KMS-11 (cell line): ENCODE data around the gene UGT1A7.
"Not testable (repeated sequence)": the region's sequence is repeated elsewhere in the genome, so short reads cannot be mapped to it uniquely, and the experiment has no call there.

Experiments used
- H2AFZ ChIP-seq: fragments of 200-600 bp; sonication (generic); 2 replicates; pipeline ENCODE4 v1.6.1; 2016; ENCODE audit warnings: antibody characterized with exemption, mixed run types, low read depth
- H3K27ac ChIP-seq: fragments of 200-600 bp; sonication (generic); 2 replicates; pipeline ENCODE4 v1.6.1; 2016; ENCODE audit warnings: mild to moderate bottlenecking, mixed run types
- H3K27me3 ChIP-seq: fragments of 200-600 bp; sonication (generic); 2 replicates; pipeline ENCODE4 v1.6.1; 2017; ENCODE audit warnings: mild to moderate bottlenecking, low read depth, mixed run types, moderate library complexity; ENCODE audit not compliant: insufficient read depth
- H3K36me3 ChIP-seq: fragments of 200-600 bp; sonication (generic); 2 replicates; pipeline ENCODE4 v1.6.1; 2017; ENCODE audit warnings: mild to moderate bottlenecking, mixed run types; ENCODE audit not compliant: insufficient read depth
- H3K4me1 ChIP-seq: fragments of 200-600 bp; sonication (generic); 2 replicates; pipeline ENCODE4 v1.6.1; 2016; ENCODE audit warnings: mild to moderate bottlenecking, low read depth, mixed run types; ENCODE audit not compliant: poor library complexity, severe bottlenecking
- H3K4me2 ChIP-seq: fragments of 200-600 bp; sonication (generic); 2 replicates; pipeline ENCODE4 v1.7.0; 2016; ENCODE audit warnings: mild to moderate bottlenecking, mixed run types
- H3K4me3 ChIP-seq: fragments of 200-600 bp; sonication (generic); IDR thresholded peaks from 2 replicates; pipeline ENCODE4 v1.6.1; 2017; ENCODE audit warnings: low read depth, low read length, mixed read lengths; ENCODE audit not compliant: insufficient read depth
- H3K79me2 ChIP-seq: fragments of 200-600 bp; sonication (generic); 2 replicates; pipeline ENCODE4 v1.6.1; 2016; ENCODE audit warnings: low read depth, mixed run types; ENCODE audit not compliant: insufficient read depth
- H3K9ac ChIP-seq: fragments of 200-600 bp; sonication (generic); 2 replicates; pipeline ENCODE4 v1.6.1; 2016; ENCODE audit warnings: mild to moderate bottlenecking, mixed run types
- H4K20me1 ChIP-seq: fragments of 200-600 bp; sonication (generic); 2 replicates; pipeline ENCODE4 v1.6.1; 2016; ENCODE audit warnings: mild to moderate bottlenecking, mixed run types; ENCODE audit not compliant: insufficient read depth
- TF ChIP-seq, protein P1 (sequence below): fragments of 200-600 bp; sonication (generic); conservative IDR thresholded peaks from 2 replicates; pipeline ENCODE4 v1.6.1; 2017; ENCODE audit warnings: low read depth, mild to moderate bottlenecking, antibody characterized with exemption, low read length, moderate library complexity, mixed read lengths

Gene UGT1A7

DNA sequence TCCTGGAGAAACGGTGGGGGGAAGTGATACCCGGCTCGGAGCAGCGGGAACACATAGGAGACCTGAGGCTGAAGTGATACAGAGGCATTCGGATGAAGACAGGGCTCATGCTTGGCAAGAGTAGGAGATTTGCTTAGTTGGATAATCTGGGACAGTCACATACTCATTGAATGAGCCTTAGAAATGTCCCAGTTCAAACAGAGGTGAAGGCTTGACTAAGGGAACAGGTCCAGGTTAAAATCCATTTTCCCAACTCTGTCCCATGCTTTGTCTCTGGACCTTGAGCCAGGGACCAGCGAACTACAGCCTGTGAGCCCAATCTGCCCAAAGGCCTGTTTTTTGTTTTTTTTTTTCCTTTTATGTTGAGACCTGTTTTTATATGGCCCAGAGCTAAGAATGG, 12.3 kb downstream of the UGT1A7 start:
- Histone ChIP-seq H3K27ac (no peak overlapping the region), H3K79me2 (no peaks in the 10 kb centered on the region), H3K4me3 (no peak overlapping the region), H3K9ac (no peak overlapping the region), H4K20me1 (no peaks in the 10 kb centered on the region), H3K36me3 (no peaks in the 10 kb centered on the region; the same call in 1 of the 2 replicates), H3K4me2 (no peak overlapping the region), H3K27me3 (no peaks in the 10 kb centered on the region), H2AFZ (no peak overlapping the region), H3K4me1 (no peaks in the 10 kb centered on the region)
- TF ChIP-seq, protein P1, sequence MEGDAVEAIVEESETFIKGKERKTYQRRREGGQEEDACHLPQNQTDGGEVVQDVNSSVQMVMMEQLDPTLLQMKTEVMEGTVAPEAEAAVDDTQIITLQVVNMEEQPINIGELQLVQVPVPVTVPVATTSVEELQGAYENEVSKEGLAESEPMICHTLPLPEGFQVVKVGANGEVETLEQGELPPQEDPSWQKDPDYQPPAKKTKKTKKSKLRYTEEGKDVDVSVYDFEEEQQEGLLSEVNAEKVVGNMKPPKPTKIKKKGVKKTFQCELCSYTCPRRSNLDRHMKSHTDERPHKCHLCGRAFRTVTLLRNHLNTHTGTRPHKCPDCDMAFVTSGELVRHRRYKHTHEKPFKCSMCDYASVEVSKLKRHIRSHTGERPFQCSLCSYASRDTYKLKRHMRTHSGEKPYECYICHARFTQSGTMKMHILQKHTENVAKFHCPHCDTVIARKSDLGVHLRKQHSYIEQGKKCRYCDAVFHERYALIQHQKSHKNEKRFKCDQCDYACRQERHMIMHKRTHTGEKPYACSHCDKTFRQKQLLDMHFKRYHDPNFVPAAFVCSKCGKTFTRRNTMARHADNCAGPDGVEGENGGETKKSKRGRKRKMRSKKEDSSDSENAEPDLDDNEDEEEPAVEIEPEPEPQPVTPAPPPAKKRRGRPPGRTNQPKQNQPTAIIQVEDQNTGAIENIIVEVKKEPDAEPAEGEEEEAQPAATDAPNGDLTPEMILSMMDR, result no peak

DNA sequence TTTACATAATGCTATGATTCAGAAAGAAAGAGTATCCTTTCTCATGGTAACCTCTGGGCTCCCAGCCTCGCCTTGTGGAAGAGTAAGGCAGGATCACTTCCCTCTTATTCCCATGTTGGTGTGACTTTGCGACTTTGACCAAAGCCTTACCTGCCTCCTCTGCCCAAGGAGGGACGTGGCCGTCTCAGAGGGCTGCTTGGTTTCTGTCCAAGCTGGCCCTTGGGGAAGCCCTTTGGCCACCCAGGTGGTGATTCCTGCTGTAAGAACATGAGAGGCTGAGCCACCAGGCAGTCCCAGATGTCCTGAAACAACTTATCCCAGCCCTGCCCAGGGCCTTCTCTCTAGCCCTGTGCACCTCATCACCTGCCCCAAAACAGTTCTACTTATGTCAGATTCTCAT, 17.0 kb downstream of the UGT1A7 start:
- no peak overlapping the region for H3K27ac ChIP-seq
- no peak overlapping the region for H2AFZ ChIP-seq
- no peaks in the 10 kb centered on the region; the same call in 1 of the 2 replicates for H3K36me3 ChIP-seq
- no peak overlapping the region for H3K4me2 ChIP-seq
- no peak overlapping the region for H3K4me3 ChIP-seq
- H3K4me1 ChIP-seq, result no peaks in the 10 kb centered on the region
- H4K20me1 ChIP-seq, result no peaks in the 10 kb centered on the region
- no peak overlapping the region for H3K9ac ChIP-seq
- TF ChIP-seq, protein P1, result no peak
- H3K79me2 ChIP-seq, result no peaks in the 10 kb centered on the region
- H3K27me3 ChIP-seq, result no peaks in the 10 kb centered on the region

- TF ChIP-seq, protein P1, result no peak
- no peak overlapping the region for H3K27ac ChIP-seq
- no peaks in the 10 kb centered on the region for H3K27me3 ChIP-seq
- H4K20me1 ChIP-seq, result no peaks in the 10 kb centered on the region
- H3K79me2 ChIP-seq, result no peaks in the 10 kb centered on the region
- H3K4me2 ChIP-seq, result no peak overlapping the region
- no peaks in the 10 kb centered on the region; the same call in 1 of the 2 replicates for H3K36me3 ChIP-seq
- H3K9ac ChIP-seq, result no peak overlapping the region
- no peak overlapping the region for H2AFZ ChIP-seq
- no peaks in the 10 kb centered on the region for H3K4me1 ChIP-seq
- H3K4me3 ChIP-seq, result no peak overlapping the region
Measured at GRCh38 chr2:233699424-233700027, 17.8 kb downstream of the UGT1A7 start.

- no peaks in the 10 kb centered on the region for H4K20me1 ChIP-seq
- no peaks in the 10 kb centered on the region for H3K79me2 ChIP-seq
- no peaks in the 10 kb centered on the region for H3K4me1 ChIP-seq
- no peaks in the 10 kb centered on the region for H3K27me3 ChIP-seq
- H3K36me3 ChIP-seq, result no peaks in the 10 kb centered on the region; the same call in 1 of the 2 replicates
- H3K4me2 ChIP-seq, result no peak overlapping the region
- H3K9ac ChIP-seq, result no peak overlapping the region
- TF ChIP-seq, protein P1, result no peak
- H3K4me3 ChIP-seq, result no peak overlapping the region
- H3K27ac ChIP-seq, result no peak overlapping the region
- no peak overlapping the region for H2AFZ ChIP-seq
Measured at GRCh38 chr2:233700028-233700635, 18.4 kb downstream of the UGT1A7 start.

- H3K4me1 ChIP-seq, H3K4me3 ChIP-seq, H3K27ac ChIP-seq, H3K4me2 ChIP-seq, H4K20me1 ChIP-seq, H3K27me3 ChIP-seq, H3K79me2 ChIP-seq, H2AFZ ChIP-seq, H3K36me3 ChIP-seq, H3K9ac ChIP-seq: not testable (repeated sequence)
Measured at GRCh38 chr2:233700842-233701241, 19.1 kb downstream of the UGT1A7 start.
